HG03432 (cell line): ENCODE measurements around the gene SLC24A5.

Experiments used
- ATAC-seq: cut with Tn5 transposase; IDR thresholded peaks from one replicate; pipeline ENCODE4 v1.9.1; 2021; ENCODE audit warnings: mild to moderate bottlenecking, moderate library complexity; ENCODE audit not compliant: unreplicated experiment

The SLC24A5 gene

DNA sequence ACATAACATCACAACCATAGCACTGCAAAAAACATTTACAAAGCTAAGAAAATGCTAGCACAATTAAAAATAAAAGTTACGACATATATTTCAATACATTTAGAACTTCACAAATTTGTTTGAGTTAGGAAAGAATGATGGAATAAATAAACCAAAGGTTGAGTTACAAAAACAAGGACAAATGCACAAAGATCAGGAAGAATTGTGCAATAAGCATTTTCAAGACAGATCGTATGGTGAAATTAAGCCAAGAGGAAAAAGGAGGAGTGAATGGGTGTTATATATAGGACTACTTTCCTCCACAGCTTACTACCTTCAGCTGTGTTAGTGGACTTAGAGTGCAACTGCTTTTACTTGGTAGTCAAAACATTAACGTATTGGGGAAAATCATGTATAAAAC, 64.7 kb downstream of the SLC24A5 start:
- ATAC-seq, result no peak

DNA sequence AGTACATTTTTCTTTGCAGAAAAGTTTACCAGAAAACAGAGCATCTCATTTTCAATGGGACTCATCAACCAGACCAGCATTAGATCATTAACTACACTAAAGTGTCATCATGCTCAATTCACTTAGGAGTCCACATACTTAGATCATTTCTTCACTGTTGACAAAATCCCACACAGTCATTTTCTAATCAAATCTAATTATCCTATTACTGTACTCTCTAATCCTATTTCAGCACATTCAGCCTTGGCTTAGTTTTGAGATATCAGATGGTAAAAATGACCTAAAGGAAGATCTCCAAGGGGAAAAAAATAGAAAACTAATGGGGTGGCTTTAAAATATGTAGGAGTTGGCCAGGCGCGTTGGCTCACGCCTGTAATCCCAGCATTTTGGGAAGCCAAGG, 65.5 kb downstream of the SLC24A5 start:
- no peak for ATAC-seq

DNA sequence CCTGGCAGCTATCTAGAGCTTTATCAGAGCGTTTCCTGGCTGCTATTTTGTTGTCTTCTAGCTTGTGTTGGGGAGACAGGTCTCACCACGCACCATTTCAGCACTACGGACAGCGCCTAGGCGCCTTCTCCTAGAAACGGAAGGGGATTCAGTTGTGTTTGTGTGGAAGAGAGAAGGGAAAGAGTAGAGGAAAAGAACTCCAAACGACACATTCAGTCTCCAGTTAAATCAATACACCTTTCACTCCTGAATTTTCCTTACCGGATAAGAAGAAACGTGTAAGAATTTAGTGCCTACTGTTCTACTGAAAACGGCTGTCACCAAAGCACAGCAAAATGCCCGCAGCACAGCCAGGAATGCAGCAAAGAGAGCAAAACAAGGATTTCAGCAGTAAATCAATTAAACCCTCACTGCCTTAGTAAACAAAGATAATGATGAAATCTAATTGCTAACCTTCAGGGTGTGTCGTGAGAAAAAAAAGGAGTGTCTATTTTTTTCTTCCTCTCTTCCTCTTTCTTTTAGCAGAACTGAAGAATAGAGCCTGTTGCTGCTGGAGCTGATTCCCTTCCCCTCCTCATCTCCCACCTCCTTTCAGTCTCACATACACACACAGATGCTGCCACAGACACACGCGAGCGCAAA, 70.3 kb downstream of the SLC24A5 start:
- no peak for ATAC-seq

DNA sequence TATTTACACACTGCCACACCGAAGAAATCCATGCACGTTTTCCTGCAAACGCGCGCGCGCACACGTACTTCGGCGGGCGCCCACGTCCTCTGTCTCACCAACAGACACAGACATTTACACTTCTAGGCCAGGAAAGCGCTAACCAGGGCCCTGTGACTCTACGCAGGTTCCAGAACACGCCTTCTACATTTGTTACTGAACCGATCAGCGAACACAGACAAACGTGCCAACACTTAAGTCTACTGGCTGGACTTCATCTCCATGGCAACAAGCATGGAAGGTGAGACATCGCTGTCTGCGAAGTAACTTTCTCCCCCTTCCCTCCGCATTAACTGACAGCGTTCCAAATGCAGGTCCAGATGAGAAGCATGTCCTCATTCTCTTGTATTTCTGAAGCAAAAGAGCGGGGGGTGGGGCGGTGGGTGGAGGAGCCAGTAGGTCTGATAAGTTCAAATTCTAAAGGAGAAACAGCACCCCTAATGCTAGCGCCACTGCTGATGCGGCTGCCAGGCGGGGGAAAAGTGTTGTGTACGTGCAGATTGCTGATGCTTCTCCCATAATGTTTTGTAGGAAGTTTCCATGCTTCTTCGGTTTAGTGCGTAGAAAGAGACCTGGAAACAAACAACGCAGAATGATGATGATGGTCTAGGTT, 70.9 kb downstream of the SLC24A5 start, which contains the start of gene CTXN2:
Gene CTXN2, plus strand, starts transcription at position 92 of the 652 bp plus-strand sequence. CDS start 9,636 bp downstream, outside the sequence.
- ATAC-seq, result no peak
